ENCODE measurements around the gene ABI3.

Gene ABI3

GRCh38 chr17:49249890-49250522 lies 39.5 kb downstream of the ABI3 start:
- H3K4me3 ChIP-seq (ENCODE audit: low read depth, low read length): no peak overlapping the region
- TF ChIP-seq, protein P1, sequence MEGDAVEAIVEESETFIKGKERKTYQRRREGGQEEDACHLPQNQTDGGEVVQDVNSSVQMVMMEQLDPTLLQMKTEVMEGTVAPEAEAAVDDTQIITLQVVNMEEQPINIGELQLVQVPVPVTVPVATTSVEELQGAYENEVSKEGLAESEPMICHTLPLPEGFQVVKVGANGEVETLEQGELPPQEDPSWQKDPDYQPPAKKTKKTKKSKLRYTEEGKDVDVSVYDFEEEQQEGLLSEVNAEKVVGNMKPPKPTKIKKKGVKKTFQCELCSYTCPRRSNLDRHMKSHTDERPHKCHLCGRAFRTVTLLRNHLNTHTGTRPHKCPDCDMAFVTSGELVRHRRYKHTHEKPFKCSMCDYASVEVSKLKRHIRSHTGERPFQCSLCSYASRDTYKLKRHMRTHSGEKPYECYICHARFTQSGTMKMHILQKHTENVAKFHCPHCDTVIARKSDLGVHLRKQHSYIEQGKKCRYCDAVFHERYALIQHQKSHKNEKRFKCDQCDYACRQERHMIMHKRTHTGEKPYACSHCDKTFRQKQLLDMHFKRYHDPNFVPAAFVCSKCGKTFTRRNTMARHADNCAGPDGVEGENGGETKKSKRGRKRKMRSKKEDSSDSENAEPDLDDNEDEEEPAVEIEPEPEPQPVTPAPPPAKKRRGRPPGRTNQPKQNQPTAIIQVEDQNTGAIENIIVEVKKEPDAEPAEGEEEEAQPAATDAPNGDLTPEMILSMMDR (IDR thresholded peaks at IDR 0.05; ENCODE audit: insufficient read depth, low read depth, low read length, missing control alignments): no peak
- DNase-seq (ENCODE audit: low read depth): no peak

- DNase-seq (ENCODE audit: low read depth): no peak
- TF ChIP-seq, protein P1 (IDR thresholded peaks at IDR 0.05; ENCODE audit: insufficient read depth, low read depth, low read length, missing control alignments): no peak
- no peak overlapping the region for H3K4me3 ChIP-seq (ENCODE audit: low read depth, low read length)
Measured at GRCh38 chr17:49252148-49252695, 41.7 kb downstream of the ABI3 start.

GRCh38 chr17:49254066-49254465 lies 43.6 kb downstream of the ABI3 start:
- DNase-seq (ENCODE audit: low read depth): no peak
- TF ChIP-seq, protein P1 (IDR thresholded peaks at IDR 0.05; ENCODE audit: insufficient read depth, low read depth, low read length, missing control alignments): no peak

DNA sequence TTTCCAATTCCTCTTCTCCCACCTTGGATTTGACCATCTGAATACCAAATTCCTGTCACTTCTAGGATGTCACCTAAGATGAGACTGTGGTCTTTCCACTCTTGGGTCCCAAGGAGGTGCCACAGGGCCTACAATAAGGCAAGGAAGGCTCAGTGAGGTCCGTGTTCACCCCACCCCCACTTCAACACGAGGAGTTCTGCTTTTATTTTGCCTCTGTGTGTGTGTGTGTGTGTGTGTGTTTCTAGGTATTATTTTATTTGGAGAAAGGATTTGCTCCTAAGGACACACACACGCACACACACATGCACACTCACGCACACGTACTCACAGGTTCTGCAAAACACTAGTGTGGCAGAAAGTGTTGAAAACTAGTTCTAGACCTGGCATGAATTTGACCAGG lies 44.6 kb downstream of the ABI3 start:
- TF ChIP-seq, protein P1 (IDR thresholded peaks at IDR 0.05; ENCODE audit: insufficient read depth, low read depth, low read length, missing control alignments): no peak
- H3K4me3 ChIP-seq (ENCODE audit: low read depth, low read length): no peak overlapping the region
- DNase-seq (ENCODE audit: low read depth): no peak

More at GRCh38 chr17:49254066-49254465, 43.6 kb downstream of the ABI3 start:
- H3K4me3 ChIP-seq (ENCODE audit: low read depth, low read length): no peak overlapping the region

GRCh38 chr17:49258394-49258793 lies 47.9 kb downstream of the ABI3 start:
- TF ChIP-seq, protein P1 (IDR thresholded peaks at IDR 0.05; ENCODE audit: insufficient read depth, low read depth, low read length, missing control alignments): no peak
- DNase-seq (ENCODE audit: low read depth): no peak

GRCh38 chr17:49259663-49260010 lies 49.1 kb downstream of the ABI3 start:
- TF ChIP-seq, protein P1 (IDR thresholded peaks at IDR 0.05; ENCODE audit: insufficient read depth, low read depth, low read length, missing control alignments): no peak
- DNase-seq (ENCODE audit: low read depth): no peak
- H3K4me3 ChIP-seq (ENCODE audit: low read depth, low read length): peak overlapping the region; percentile 46

More at GRCh38 chr17:49258394-49258793, 47.9 kb downstream of the ABI3 start:
- no peak overlapping the region for H3K4me3 ChIP-seq (ENCODE audit: low read depth, low read length)
